NCI-H524 treated with DMSO at 0.1 percent for 48 hours (cell line): ENCODE results near the gene MED29.
"Not testable (repeated sequence)": the region's sequence is repeated elsewhere in the genome, so short reads cannot be mapped to it uniquely, and the experiment has no call there.

Source experiments
- DNase-seq: peaks from one replicate; lab custom pipeline; 2025; lab: John Stamatoyannopoulos, UW

MED29 gene

DNA sequence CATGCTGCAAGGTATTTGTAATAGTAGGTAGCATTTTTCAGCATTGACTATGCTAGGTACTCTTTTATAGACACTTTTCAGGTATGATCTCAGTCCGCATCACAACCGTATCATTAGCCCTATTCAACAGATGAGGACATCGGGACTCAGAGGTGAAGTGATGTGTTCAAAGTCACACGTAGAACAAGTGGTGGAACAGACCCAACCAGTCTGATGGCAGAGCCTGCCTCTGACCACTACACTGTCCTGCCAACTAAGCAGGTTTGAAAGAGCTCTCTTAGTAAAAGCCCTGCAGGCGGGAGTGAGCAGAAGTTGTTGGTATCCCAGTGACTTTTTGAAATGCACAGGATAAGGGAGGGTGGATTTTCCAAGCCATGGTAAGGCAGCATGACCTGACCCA, 20.4 kb upstream of the MED29 start:
- DNase-seq, result no peak

- no peak for DNase-seq
Observed at GRCh38 chr19:39372047-39372802, 19.0 kb upstream of the MED29 start.

DNA sequence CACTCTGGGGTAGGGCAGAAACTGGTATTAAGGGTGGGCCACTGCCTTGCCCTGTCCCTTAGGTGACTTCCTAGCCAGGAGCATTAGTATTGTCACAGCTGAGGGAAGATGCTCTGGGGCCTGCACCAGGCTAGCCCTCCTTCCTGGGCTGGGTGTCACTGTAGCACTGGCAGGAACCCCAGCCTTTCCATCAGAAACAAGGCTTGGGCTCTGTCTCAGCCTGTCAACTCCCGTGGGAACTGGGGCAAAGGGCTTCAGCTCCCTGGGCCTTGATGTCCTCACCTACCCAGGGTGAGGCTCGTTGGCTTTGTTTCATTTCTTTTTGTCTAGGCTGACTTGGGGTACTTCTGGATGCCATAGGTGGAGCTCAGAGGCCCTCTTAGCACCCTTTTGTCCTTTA, 18.2 kb upstream of the MED29 start:
- DNase-seq, result no peak

DNA sequence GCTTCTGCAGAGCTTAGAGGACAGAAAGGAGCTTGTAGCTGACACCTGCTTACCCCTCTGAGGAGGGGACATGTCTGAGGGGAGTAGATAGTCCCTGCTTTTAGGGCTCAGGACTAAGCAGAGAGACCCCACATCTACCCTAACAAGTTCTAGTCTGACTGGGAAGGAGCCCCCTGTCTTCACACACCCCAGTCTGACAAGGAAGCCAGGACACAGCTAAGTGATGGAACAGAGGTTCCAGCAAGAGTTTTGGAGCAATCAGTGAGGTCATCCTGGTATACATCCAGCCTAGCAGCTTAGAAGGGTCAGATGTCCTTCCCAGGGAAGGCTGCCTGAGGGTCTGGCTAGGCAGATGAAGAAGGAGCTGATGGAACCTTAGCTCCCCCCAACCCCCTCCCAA, 15.2 kb upstream of the MED29 start:
- no peak for DNase-seq

DNA sequence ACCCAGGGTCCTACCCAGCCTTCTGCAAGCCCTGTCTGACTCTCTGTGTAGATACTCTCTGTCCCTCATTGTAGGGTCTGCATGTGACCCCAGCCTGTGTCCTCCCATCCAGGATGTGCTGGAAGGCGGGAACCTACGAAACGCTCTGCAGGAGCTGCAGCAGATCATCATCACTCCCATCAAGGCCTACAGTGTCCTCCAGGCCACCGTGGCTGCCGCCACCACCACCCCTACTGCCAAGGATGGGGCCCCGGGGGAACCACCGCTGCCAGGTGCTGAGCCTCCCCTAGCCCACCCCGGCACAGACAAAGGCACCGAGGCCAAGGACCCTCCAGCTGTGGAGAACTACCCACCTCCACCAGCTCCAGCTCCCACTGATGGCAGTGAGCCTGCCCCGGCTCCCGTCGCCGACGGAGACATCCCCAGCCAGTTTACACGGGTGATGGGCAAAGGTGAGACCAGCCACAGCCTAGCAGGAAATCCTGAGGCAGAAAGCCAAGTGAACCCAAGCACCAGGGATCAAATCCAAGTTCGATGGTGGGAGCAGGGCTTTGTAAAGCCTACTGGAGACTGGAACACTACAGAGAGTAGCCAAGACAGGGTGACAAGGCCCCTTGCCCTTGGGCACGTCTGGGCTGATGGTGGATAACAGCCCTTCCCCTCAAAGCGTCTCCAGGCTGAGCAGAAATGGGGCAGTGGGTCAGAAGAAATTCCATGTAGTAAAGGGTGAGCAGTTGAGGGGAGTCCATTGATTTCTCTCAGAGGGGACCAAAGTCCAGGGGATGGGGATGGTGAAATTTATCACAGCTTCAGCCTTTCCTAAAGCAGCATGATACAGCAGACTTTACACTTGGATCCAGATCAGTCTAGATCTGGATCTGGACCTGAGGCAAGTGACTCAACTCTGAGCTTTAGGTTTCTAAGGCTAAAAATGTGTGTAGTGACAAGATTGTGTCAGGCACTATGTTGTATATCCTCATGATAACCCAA, 13.5 kb upstream of the MED29 start:
- DNase-seq, result no peak

- DNase-seq, result not testable (repeated sequence)
Observed at GRCh38 chr19:39379366-39379765, 11.8 kb upstream of the MED29 start.

GRCh38 chr19:39379865-39380396, 11.2 kb upstream of the MED29 start:
- DNase-seq, result no peak

GRCh38 chr19:39380521-39381502, 10.4 kb upstream of the MED29 start:
- DNase-seq, result no peak

DNA sequence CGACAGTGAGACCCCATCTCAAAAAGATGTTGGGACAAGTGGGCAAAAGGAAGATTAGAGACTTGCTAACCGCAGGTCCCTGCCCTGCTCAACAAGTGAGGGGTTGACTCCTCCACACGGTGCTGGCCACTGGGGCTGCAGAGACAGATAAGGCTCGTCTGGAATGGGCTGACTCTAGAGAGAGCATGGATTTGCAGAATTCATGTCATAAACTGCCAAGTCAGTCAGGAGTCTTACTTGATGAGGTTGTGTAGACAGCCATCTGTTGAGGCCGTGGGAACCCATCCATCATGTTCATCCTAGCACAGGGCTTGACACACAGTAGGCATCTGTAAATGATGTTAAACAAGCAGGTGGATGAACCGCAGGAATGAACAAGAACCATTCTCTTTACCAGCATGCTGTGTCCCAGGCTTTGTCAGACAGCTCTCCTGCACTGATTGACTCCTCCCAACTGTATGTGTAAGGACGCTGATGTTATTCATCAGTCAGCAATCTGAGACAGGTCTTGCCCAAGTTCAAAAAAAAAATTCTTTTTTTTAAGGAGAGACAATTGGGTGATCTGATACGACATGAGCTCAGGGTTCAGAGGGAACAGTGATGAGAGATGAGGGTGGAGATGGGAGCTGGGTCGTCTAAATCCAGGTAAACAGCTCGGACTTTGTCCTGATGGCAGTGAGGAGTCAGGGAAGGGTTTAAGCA, 9.1 kb upstream of the MED29 start:
- no peak for DNase-seq

GRCh38 chr19:39382991-39383828, 8.0 kb upstream of the MED29 start:
- no peak for DNase-seq

- DNase-seq, result no peak
Observed at GRCh38 chr19:39384839-39385568, 6.2 kb upstream of the MED29 start.

DNA sequence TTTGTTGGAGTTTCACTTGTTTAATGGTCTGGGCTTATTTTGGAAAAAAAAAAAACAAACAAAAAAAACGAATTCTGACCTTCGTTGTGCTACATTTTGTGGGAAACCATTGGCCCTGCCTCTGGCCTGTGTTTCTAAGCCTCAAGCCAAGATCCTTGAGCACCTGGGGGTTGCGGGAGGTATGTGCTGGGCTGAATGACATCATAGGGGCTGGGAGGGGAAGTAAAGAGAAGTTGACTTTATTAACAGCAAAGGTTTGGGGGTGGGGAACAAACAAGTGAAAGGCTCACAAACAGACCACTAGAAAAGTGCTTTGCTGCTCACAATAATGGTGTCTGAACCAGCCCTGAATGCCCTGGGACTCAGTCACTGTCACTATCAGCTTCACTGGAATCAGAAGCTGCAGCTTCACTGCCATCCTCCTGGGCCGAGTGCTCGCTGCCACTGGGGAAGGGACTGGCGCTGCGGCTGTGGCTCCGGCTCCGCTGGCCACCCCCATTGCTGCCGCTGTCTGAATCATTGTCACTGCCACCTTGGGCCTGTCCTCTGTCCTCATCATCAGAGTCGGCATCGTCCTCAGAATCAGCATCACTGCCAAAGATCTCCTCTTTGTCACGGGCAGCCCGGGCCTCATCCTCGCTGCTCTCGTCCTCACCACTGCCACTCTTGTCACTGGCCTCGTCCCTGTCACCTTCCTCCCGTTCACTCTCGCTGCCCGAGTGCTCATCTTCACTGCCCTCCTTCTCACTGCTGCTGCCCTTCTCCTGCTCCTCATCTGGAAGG, 5.4 kb upstream of the MED29 start:
- DNase-seq, result no peak

- no peak for DNase-seq
Observed at GRCh38 chr19:39386557-39386956, 4.6 kb upstream of the MED29 start.

- no peak for DNase-seq
Observed at GRCh38 chr19:39388657-39389056, 2.5 kb upstream of the MED29 start.

DNA sequence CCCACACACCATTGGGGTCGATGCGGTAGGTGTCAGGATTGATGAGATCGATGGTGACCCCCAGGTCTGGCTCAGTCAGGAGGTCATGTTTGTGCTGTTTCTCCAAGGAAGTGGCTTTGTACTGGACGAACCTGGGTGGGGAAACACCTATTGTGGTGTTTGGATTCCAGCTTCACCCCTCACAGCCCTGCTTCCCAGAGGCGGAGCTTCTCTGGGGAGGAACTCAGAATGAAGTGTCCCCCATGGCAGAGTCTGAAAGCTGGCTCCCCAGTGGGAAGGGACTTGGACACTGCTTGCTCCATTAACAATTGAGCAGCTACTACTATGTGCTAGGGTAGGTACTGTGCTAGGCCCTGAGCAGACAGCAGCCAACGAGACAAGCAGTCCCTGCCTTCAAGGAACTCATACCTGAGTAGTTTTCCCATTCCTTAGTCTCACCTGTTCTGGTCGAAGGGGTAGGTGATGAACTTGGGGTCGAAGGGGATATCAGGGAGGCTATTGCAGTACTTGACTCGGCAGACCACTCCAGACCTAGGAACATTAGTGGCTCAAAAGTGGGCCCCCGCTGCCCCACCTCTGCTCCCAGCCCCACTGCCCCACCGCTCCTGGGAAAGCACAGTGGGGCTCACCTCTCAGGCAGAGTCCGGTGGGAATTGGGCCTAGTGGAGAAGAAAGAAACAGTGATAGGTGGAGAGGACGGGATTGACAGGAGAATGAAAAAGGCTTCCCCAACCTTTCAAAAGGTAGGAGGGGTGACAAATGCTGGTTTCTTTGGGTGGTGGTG, 1.4 kb upstream of the MED29 start:
- no peak for DNase-seq

DNA sequence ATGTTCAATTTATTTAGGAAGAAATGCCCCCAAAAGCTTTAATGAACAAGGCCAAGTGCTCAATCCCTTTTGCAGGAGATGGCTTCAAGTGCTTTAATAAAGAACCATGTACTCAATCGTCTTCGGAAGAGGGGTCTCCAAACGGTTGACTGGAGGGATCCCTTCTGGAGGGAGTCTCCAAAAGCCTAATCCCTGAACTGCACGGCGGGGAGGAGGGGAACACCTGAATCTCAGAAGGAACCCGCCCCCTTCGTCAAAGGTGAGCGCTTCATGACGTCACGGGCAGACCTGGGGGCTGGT, 777 bp upstream of the MED29 start:
- no peak for DNase-seq

- no peak for DNase-seq
Observed at GRCh38 chr19:39397360-39398296, 6.5 kb downstream of the MED29 start.
